WTC11 (cell line): ENCODE data around the gene FRMD4A. TPM values are rescaled to one million over a fixed set of nuclear protein-coding genes. Genes with fewer than 3 reads are reported as not detected.
A peak's percentile ranks its signal among the peaks of the same experiment; 100 is the strongest.
"Not testable (repeated sequence)": the region's sequence is repeated elsewhere in the genome, so short reads cannot be mapped to it uniquely, and the experiment has no call there.

ENCODE experiments used
- ATAC-seq: fragments of 200-7000 bp; cut with Tn5 transposase; 2 replicates; pipeline ENCODE4 v1.10.0; 2021; ENCODE audit warnings: mild to moderate bottlenecking, moderate library complexity
- CTCF ChIA-PET: fragments of 300-600 bp; sonication (Branson Sonifier 250); formaldehyde crosslinking; loops from one replicate; lab custom pipeline; 2021; ENCODE audit warnings: antibody characterized with exemption; lab: Charles Lee
- POLR2A ChIA-PET: fragments of 350-600 bp; sonication (Branson Sonifier 250); formaldehyde crosslinking; loops from one replicate; lab custom pipeline; 2021; ENCODE audit warnings: antibody characterized with exemption; lab: Charles Lee
- DNase-seq: peaks from one replicate; pipeline ENCODE4 v3.0.0; 2021; ENCODE audit warnings: low spot score
- H3K27ac Mint-ChIP-seq: 2 replicates; pipeline ENCODE4 v1.8.0; 2021; ENCODE audit warnings: mixed read lengths
- H3K27me3 Mint-ChIP-seq: 2 replicates; pipeline ENCODE4 v1.8.0; 2021; ENCODE audit warnings: low read depth, mild to moderate bottlenecking, moderate library complexity, mixed read lengths
- H3K36me3 Mint-ChIP-seq: 2 replicates; pipeline ENCODE4 v1.8.0; 2021; ENCODE audit warnings: mixed read lengths
- H3K4me1 Mint-ChIP-seq: 2 replicates; pipeline ENCODE4 v1.8.0; 2022; ENCODE audit warnings: mixed read lengths
- H3K4me3 Mint-ChIP-seq: 2 replicates; pipeline ENCODE4 v1.8.0; 2021; ENCODE audit warnings: mild to moderate bottlenecking, moderate library complexity, mixed read lengths
- H3K9me3 Mint-ChIP-seq: 2 replicates; pipeline ENCODE4 v1.8.0; 2021; ENCODE audit warnings: mixed read lengths
- ATF3 ChIP-seq: sonication (generic); formaldehyde crosslinking; conservative IDR thresholded peaks from 2 replicates; pipeline ENCODE4 v1.8.1; 2022; ENCODE audit warnings: mild to moderate bottlenecking, missing genetic modification reagents
- CDX4 ChIP-seq: fragments of 250-450 bp; sonication (Bioruptor Pico); IDR thresholded peaks from 2 replicates; pipeline ENCODE4 v1.9.0; 2021; ENCODE audit warnings: moderate library complexity, mild to moderate bottlenecking, inconsistent platforms, borderline replicate concordance
- E2F4 ChIP-seq: sonication (generic); formaldehyde crosslinking; IDR thresholded peaks from 2 replicates; pipeline ENCODE4 v1.8.1; 2022; ENCODE audit warnings: low read depth, mild to moderate bottlenecking, moderate library complexity, missing genetic modification reagents, borderline replicate concordance
- EMX1 ChIP-seq: fragments of 250-450 bp; sonication (Bioruptor Pico); IDR thresholded peaks from 2 replicates; pipeline ENCODE4 v1.8.0; 2021; ENCODE audit warnings: mild to moderate bottlenecking
- FOXJ3 ChIP-seq: sonication (generic); formaldehyde crosslinking; IDR thresholded peaks from 2 replicates; pipeline ENCODE4 v1.9.0; 2021; ENCODE audit warnings: missing genetic modification reagents, mild to moderate bottlenecking, borderline replicate concordance
- GABPB1 ChIP-seq: sonication (generic); formaldehyde crosslinking; IDR thresholded peaks from 2 replicates; pipeline ENCODE4 v1.8.1; 2023; ENCODE audit warnings: mild to moderate bottlenecking, missing genetic modification reagents
- HMGXB4 ChIP-seq: sonication (generic); formaldehyde crosslinking; IDR thresholded peaks from 2 replicates; pipeline ENCODE4 v1.8.1; 2023; ENCODE audit warnings: mild to moderate bottlenecking, moderate library complexity, missing genetic modification reagents
- MXD4 ChIP-seq: fragments of 250-450 bp; sonication (Bioruptor Pico); IDR thresholded peaks from 2 replicates; pipeline ENCODE4 v1.8.0; 2021; ENCODE audit warnings: mild to moderate bottlenecking, moderate library complexity, borderline replicate concordance
- NFATC4 ChIP-seq: fragments of 250-450 bp; sonication (Bioruptor Pico); IDR thresholded peaks from 2 replicates; pipeline ENCODE4 v1.9.0; 2021; ENCODE audit warnings: mild to moderate bottlenecking
- NR2C2 ChIP-seq: sonication (generic); formaldehyde crosslinking; IDR thresholded peaks from 2 replicates; pipeline ENCODE4 v1.8.0; 2022; ENCODE audit warnings: mild to moderate bottlenecking, missing genetic modification reagents
- PRDM15 ChIP-seq: sonication (generic); formaldehyde crosslinking; IDR thresholded peaks from 2 replicates; pipeline ENCODE4 v1.8.0; 2022; ENCODE audit warnings: missing genetic modification reagents
- USF1 ChIP-seq: sonication (generic); formaldehyde crosslinking; IDR thresholded peaks from 2 replicates; pipeline ENCODE4 v1.8.0; 2022; ENCODE audit warnings: mild to moderate bottlenecking, missing genetic modification reagents
- ZBTB43 ChIP-seq: sonication (generic); formaldehyde crosslinking; IDR thresholded peaks from 2 replicates; pipeline ENCODE4 v1.8.1; 2023; ENCODE audit warnings: mild to moderate bottlenecking, missing genetic modification reagents
- ZNF138 ChIP-seq: sonication (generic); formaldehyde crosslinking; conservative IDR thresholded peaks from 2 replicates; pipeline ENCODE4 v1.8.1; 2022; ENCODE audit warnings: mild to moderate bottlenecking, moderate library complexity, missing genetic modification reagents
- ZNF423 ChIP-seq: fragments of 250-450 bp; sonication (Bioruptor Pico); IDR thresholded peaks from 2 replicates; pipeline ENCODE4 v2.1.2; 2022; ENCODE audit warnings: mild to moderate bottlenecking, moderate library complexity
- total RNA-seq: library from RNA; stranded (reverse); gene quantifications from 3 replicates; pipeline ENCODE4 v1.2.3, GENCODE V29; 2021

The FRMD4A gene
- total RNA-seq, 1 experiment from 2014 or later = 35.5 TPM

GRCh38 chr10:13767676-13768178, 563.0 kb downstream of the FRMD4A start:
- ATAC-seq = no peak
- Mint-ChIP-seq H3K27me3 (no peaks in the 10 kb centered on the region), H3K27ac (no peak overlapping the region), H3K4me3 (no peak overlapping the region), H3K9me3 (no peaks in the 10 kb centered on the region), H3K36me3 (no peaks in the 10 kb centered on the region), H3K4me1 (peaks cover 5% of the 10 kb centered on the region)
- ChIA-PET POLR2A (no interaction called here), CTCF (no interaction called here)
- DNase-seq = no peak
- TF ChIP-seq ATF3 (CRISPR knock-in tag) = no peak
- no peak for TF ChIP-seq ZNF138 (CRISPR knock-in tag)
- no peak for TF ChIP-seq NR2C2 (CRISPR knock-in tag)
- TF ChIP-seq HMGXB4 (CRISPR knock-in tag) = no peak
- TF ChIP-seq E2F4 = no peak

GRCh38 chr10:13767148-13767547, 563.6 kb downstream of the FRMD4A start:
- H3K4me1 Mint-ChIP-seq, H3K9me3 Mint-ChIP-seq, H3K36me3 Mint-ChIP-seq, CTCF ChIA-PET, ATAC-seq, H3K27ac Mint-ChIP-seq, H3K27me3 Mint-ChIP-seq, POLR2A ChIA-PET, DNase-seq, H3K4me3 Mint-ChIP-seq: not testable (repeated sequence)

- POLR2A ChIA-PET = no interaction called here
- CTCF ChIA-PET = interaction anchor here (0.6 kb wide), 1 partner anchor 605 kb away, joined by 3 read pairs; no protein-coding TSS in a partner anchor
- TF ChIP-seq NFATC4 (no peak), USF1 (CRISPR knock-in tag) (no peak), MXD4 (no peak), FOXJ3 (CRISPR knock-in tag) (no peak)
- ATAC-seq = no peak
- peaks cover 9% of the 10 kb centered on the region for H3K4me1 Mint-ChIP-seq
- no peak for DNase-seq
- no peak overlapping the region for H3K27ac Mint-ChIP-seq
- H3K27me3 Mint-ChIP-seq = no peaks in the 10 kb centered on the region
- no peak overlapping the region for H3K4me3 Mint-ChIP-seq
- H3K36me3 Mint-ChIP-seq = no peaks in the 10 kb centered on the region
- no peaks in the 10 kb centered on the region for H3K9me3 Mint-ChIP-seq
These were observed 564.9 kb downstream of the FRMD4A start for GRCh38 chr10:13765641-13766341.

- H3K4me3 Mint-ChIP-seq = no peak overlapping the region
- peaks cover 45% of the 10 kb centered on the region for H3K4me1 Mint-ChIP-seq
- ATAC-seq (no peak), DNase-seq (no peak)
- ChIA-PET POLR2A (no interaction called here), CTCF (interaction anchor here (1.6 kb wide), 1 partner anchor 54 kb away, joined by 4 read pairs; no protein-coding TSS in a partner anchor)
- peak overlapping the region; percentile 62 for H3K27ac Mint-ChIP-seq
- no peaks in the 10 kb centered on the region for H3K36me3 Mint-ChIP-seq
- no peaks in the 10 kb centered on the region for H3K27me3 Mint-ChIP-seq
- no peaks in the 10 kb centered on the region for H3K9me3 Mint-ChIP-seq
- TF ChIP-seq GABPB1 (CRISPR knock-in tag) (no peak), CDX4 (CRISPR knock-in tag) (no peak), ZBTB43 (no peak), PRDM15 (CRISPR knock-in tag) (no peak), EMX1 (no peak), ZNF423 (CRISPR knock-in tag) (no peak)
These were observed 569.1 kb downstream of the FRMD4A start for GRCh38 chr10:13761490-13762091.
